ENCODE data around the gene EPB41L3.
"Not testable (repeated sequence)": the region's sequence is repeated elsewhere in the genome, so short reads cannot be mapped to it uniquely, and the experiment has no call there.

DNA sequence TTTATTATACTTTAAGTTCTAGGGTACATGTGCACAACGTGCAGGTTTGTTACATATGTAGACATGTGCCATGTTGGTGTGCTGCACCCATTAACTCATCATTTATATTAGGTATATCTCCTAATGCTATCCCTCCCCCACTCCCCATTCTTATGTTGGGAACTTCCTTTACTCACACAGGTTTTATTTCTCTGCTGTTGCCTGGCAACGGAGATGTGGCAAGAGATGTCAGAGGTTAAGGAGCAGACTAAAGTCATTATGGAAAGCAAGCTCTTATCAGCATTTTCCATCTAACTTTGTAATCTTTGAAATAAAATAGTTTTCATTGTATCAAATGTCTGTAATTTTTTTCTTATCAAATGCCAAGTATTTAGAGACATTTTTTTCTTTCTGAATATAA, 26.8 kb upstream of the EPB41L3 start:
- not testable (repeated sequence) for TF ChIP-seq POLR2A (IDR thresholded peaks at IDR 0.05; ENCODE audit: low read length); GATA1 (IDR thresholded peaks at IDR 0.05; ENCODE audit: low read depth, low read length)
